ENCODE measurements around the gene RNU6-1. TPM values are rescaled to one million over a fixed set of nuclear protein-coding genes. Genes with fewer than 3 reads are reported as not detected.

Gene RNU6-1
- total RNA-seq, 1 experiment from 2014 or later, result not detected

GRCh38 chr15:67816668-67817067 lies 23.2 kb downstream of the RNU6-1 start:
- H3K36me3 ChIP-seq, result no peaks in the 10 kb centered on the region
- H3K27me3 ChIP-seq (replicated peaks), result peaks cover 34% of the 10 kb centered on the region
- 0 out of 2 replicates have a peak, but pooled peaks cover 3% of the 10 kb centered on the region for H3K9me3 ChIP-seq (replicated peaks)
- H3K27ac ChIP-seq, result no peak overlapping the region
- no peaks in the 10 kb centered on the region for H3K4me1 ChIP-seq (replicated peaks)
- no peak overlapping the region for H3K4me3 ChIP-seq
- no peak for DNase-seq (ENCODE audit: low read depth in 1 of 2, low spot score in 2 of 2)

GRCh38 chr15:67815036-67815592 lies 24.7 kb downstream of the RNU6-1 start:
- Histone ChIP-seq H3K36me3 (no peaks in the 10 kb centered on the region), H3K4me1 (replicated peaks) (no peaks in the 10 kb centered on the region)

GRCh38 chr15:67813104-67813634 lies 26.7 kb downstream of the RNU6-1 start:
- DNase-seq (ENCODE audit: low read depth in 1 of 2, low spot score in 2 of 2), result no peak
- H3K4me1 ChIP-seq (replicated peaks), result no peaks in the 10 kb centered on the region
- peaks cover 9% of the 10 kb centered on the region for H3K27me3 ChIP-seq (replicated peaks)
- H3K4me3 ChIP-seq, result no peak overlapping the region
- H3K27ac ChIP-seq, result no peak overlapping the region
- H3K9me3 ChIP-seq (replicated peaks), result no peaks in the 10 kb centered on the region
- no peaks in the 10 kb centered on the region for H3K36me3 ChIP-seq

More at GRCh38 chr15:67815036-67815592, 24.7 kb downstream of the RNU6-1 start:
- H3K4me3 ChIP-seq, result no peak overlapping the region
- H3K9me3 ChIP-seq (replicated peaks), result no peaks in the 10 kb centered on the region
- no peak overlapping the region for H3K27ac ChIP-seq
- H3K27me3 ChIP-seq (replicated peaks), result peaks cover 19% of the 10 kb centered on the region
- no peak for DNase-seq (ENCODE audit: low read depth in 1 of 2, low spot score in 2 of 2)

GRCh38 chr15:67812241-67812644 lies 27.6 kb downstream of the RNU6-1 start:
- no peaks in the 10 kb centered on the region for H3K9me3 ChIP-seq (replicated peaks)
- H3K36me3 ChIP-seq, result no peaks in the 10 kb centered on the region
- no peak for DNase-seq (ENCODE audit: low read depth in 1 of 2, low spot score in 2 of 2)
- H3K27me3 ChIP-seq (replicated peaks), result peaks cover 9% of the 10 kb centered on the region
- no peaks in the 10 kb centered on the region for H3K4me1 ChIP-seq (replicated peaks)
- H3K4me3 ChIP-seq, result no peak overlapping the region
- no peak overlapping the region for H3K27ac ChIP-seq

GRCh38 chr15:67809866-67810265 lies 30.0 kb downstream of the RNU6-1 start:
- no peak overlapping the region for H3K27ac ChIP-seq
- H3K4me1 ChIP-seq (replicated peaks), result no peaks in the 10 kb centered on the region
- H3K27me3 ChIP-seq (replicated peaks), result peaks cover 4% of the 10 kb centered on the region; the same call in 1 of the 2 replicates
- H3K36me3 ChIP-seq, result no peaks in the 10 kb centered on the region
- no peak overlapping the region for H3K4me3 ChIP-seq
- no peaks in the 10 kb centered on the region for H3K9me3 ChIP-seq (replicated peaks)
- no peak for DNase-seq (ENCODE audit: low read depth in 1 of 2, low spot score in 2 of 2)

- Histone ChIP-seq H3K9me3 (replicated peaks) (no peaks in the 10 kb centered on the region), H3K27ac (no peak overlapping the region), H3K27me3 (replicated peaks) (peaks cover 4% of the 10 kb centered on the region; the same call in 1 of the 2 replicates), H3K36me3 (no peaks in the 10 kb centered on the region), H3K4me3 (no peak overlapping the region), H3K4me1 (replicated peaks) (no peaks in the 10 kb centered on the region)
- no peak for DNase-seq (ENCODE audit: low read depth in 1 of 2, low spot score in 2 of 2)
Observed at GRCh38 chr15:67809441-67809840, 30.4 kb downstream of the RNU6-1 start.

- no peak overlapping the region for H3K27ac ChIP-seq
- no peaks in the 10 kb centered on the region for H3K36me3 ChIP-seq
- no peaks in the 10 kb centered on the region for H3K4me1 ChIP-seq (replicated peaks)
- no peak overlapping the region for H3K4me3 ChIP-seq
- no peaks in the 10 kb centered on the region for H3K9me3 ChIP-seq (replicated peaks)
- no peak for DNase-seq (ENCODE audit: low read depth in 1 of 2, low spot score in 2 of 2)
- peaks cover 4% of the 10 kb centered on the region; the same call in 1 of the 2 replicates for H3K27me3 ChIP-seq (replicated peaks)
Observed at GRCh38 chr15:67808821-67809220, 31.0 kb downstream of the RNU6-1 start.

GRCh38 chr15:67807836-67808235 lies 32.0 kb downstream of the RNU6-1 start:
- Histone ChIP-seq H3K36me3 (no peaks in the 10 kb centered on the region), H3K4me3 (no peak overlapping the region), H3K9me3 (replicated peaks) (no peaks in the 10 kb centered on the region), H3K4me1 (replicated peaks) (no peaks in the 10 kb centered on the region), H3K27ac (no peak overlapping the region), H3K27me3 (replicated peaks) (0 out of 2 replicates have a peak, but pooled peaks cover 4% of the 10 kb centered on the region)
- no peak for DNase-seq (ENCODE audit: low read depth in 1 of 2, low spot score in 2 of 2)

- no peak for DNase-seq (ENCODE audit: low read depth in 1 of 2, low spot score in 2 of 2)
- Histone ChIP-seq H3K36me3 (no peaks in the 10 kb centered on the region), H3K4me1 (replicated peaks) (no peaks in the 10 kb centered on the region), H3K4me3 (no peak overlapping the region), H3K9me3 (replicated peaks) (no peaks in the 10 kb centered on the region), H3K27me3 (replicated peaks) (0 out of 2 replicates have a peak, but pooled peaks cover under 1% of the 10 kb centered on the region), H3K27ac (no peak overlapping the region)
Observed at GRCh38 chr15:67807141-67807540, 32.7 kb downstream of the RNU6-1 start.

- Histone ChIP-seq H3K27ac (no peak overlapping the region), H3K4me3 (no peak overlapping the region), H3K4me1 (replicated peaks) (no peaks in the 10 kb centered on the region), H3K36me3 (no peaks in the 10 kb centered on the region), H3K27me3 (replicated peaks) (no peaks in the 10 kb centered on the region), H3K9me3 (replicated peaks) (no peaks in the 10 kb centered on the region)
- peak in 1 of 2 experiments; percentile 36 for DNase-seq (ENCODE audit: low read depth in 1 of 2, low spot score in 2 of 2)
Observed at GRCh38 chr15:67806536-67806935, 33.3 kb downstream of the RNU6-1 start.

GRCh38 chr15:67805666-67806516 lies 34.0 kb downstream of the RNU6-1 start:
- no peaks in the 10 kb centered on the region for H3K9me3 ChIP-seq (replicated peaks)
- H3K36me3 ChIP-seq, result no peaks in the 10 kb centered on the region
- DNase-seq (ENCODE audit: low read depth in 1 of 2, low spot score in 2 of 2), result no peak
- no peaks in the 10 kb centered on the region for H3K27me3 ChIP-seq (replicated peaks)
- no peaks in the 10 kb centered on the region for H3K4me1 ChIP-seq (replicated peaks)
- no peak overlapping the region for H3K27ac ChIP-seq
- no peak overlapping the region for H3K4me3 ChIP-seq

GRCh38 chr15:67805008-67805665 lies 34.7 kb downstream of the RNU6-1 start:
- H3K4me3 ChIP-seq, result no peak overlapping the region
- no peak for DNase-seq (ENCODE audit: low read depth in 1 of 2, low spot score in 2 of 2)
- no peaks in the 10 kb centered on the region for H3K9me3 ChIP-seq (replicated peaks)
- no peaks in the 10 kb centered on the region for H3K4me1 ChIP-seq (replicated peaks)
- no peaks in the 10 kb centered on the region for H3K27me3 ChIP-seq (replicated peaks)
- H3K27ac ChIP-seq, result no peak overlapping the region
- no peaks in the 10 kb centered on the region for H3K36me3 ChIP-seq

- DNase-seq (ENCODE audit: low read depth in 1 of 2, low spot score in 2 of 2), result no peak
- Histone ChIP-seq H3K36me3 (no peaks in the 10 kb centered on the region), H3K4me1 (replicated peaks) (no peaks in the 10 kb centered on the region), H3K27ac (no peak overlapping the region), H3K9me3 (replicated peaks) (no peaks in the 10 kb centered on the region), H3K4me3 (no peak overlapping the region), H3K27me3 (replicated peaks) (no peaks in the 10 kb centered on the region)
Observed at GRCh38 chr15:67803996-67804843, 35.6 kb downstream of the RNU6-1 start.
